RWPE2 (cell line): ENCODE data around the gene SLCO1A2.
A peak's percentile ranks its signal among the peaks of the same experiment; 100 is the strongest.

Source experiments
- ATAC-seq: fragments of 200-7000 bp; cut with Tn5 transposase; 3 replicates; pipeline ENCODE4 v1.9.1; 2021; ENCODE audit warnings: low read depth
- DNase-seq: peaks from one replicate; pipeline ENCODE4 v3.0.0-alpha.2; 2020; ENCODE audit warnings: low spot score
- H3K27ac ChIP-seq: fragments of 450-650 bp; 2 replicates; pipeline ENCODE4 v1.5.1; 2017; ENCODE audit warnings: mild to moderate bottlenecking; ENCODE audit not compliant: poor library complexity, severe bottlenecking
- H3K27me3 ChIP-seq: fragments of 250-450 bp; sonication (Bioruptor Pico); 2 replicates; pipeline ENCODE4 v1.5.1; 2021; ENCODE audit warnings: mild to moderate bottlenecking, moderate library complexity; ENCODE audit not compliant: insufficient read depth, poor library complexity, severe bottlenecking
- H3K36me3 ChIP-seq: fragments of 250-450 bp; sonication (Bioruptor Pico); 2 replicates; pipeline ENCODE4 v1.5.1; 2020; ENCODE audit warnings: low read depth, mild to moderate bottlenecking, moderate library complexity
- H3K4me1 ChIP-seq: fragments of 250-450 bp; sonication (Bioruptor Pico); 2 replicates; pipeline ENCODE4 v1.5.1; 2021; ENCODE audit warnings: mild to moderate bottlenecking, moderate library complexity; ENCODE audit not compliant: insufficient read depth, poor library complexity, severe bottlenecking
- H3K4me3 ChIP-seq: fragments of 250-450 bp; sonication (Bioruptor Pico); 2 replicates; pipeline ENCODE4 v1.5.1; 2021; ENCODE audit warnings: mild to moderate bottlenecking, moderate library complexity; ENCODE audit not compliant: severe bottlenecking
- H3K9me3 ChIP-seq: fragments of 250-450 bp; sonication (Bioruptor Pico); 2 replicates; pipeline ENCODE4 v1.5.1; 2021; ENCODE audit warnings: mild to moderate bottlenecking, moderate library complexity; ENCODE audit not compliant: severe bottlenecking
- CTCF ChIP-seq: fragments of 450-650 bp; IDR thresholded peaks from one replicate; pipeline ENCODE4 v1.5.1; 2017; ENCODE audit warnings: mild to moderate bottlenecking, moderate library complexity; ENCODE audit not compliant: poor library complexity, severe bottlenecking

Gene SLCO1A2

GRCh38 chr12:21305661-21306060, 29.1 kb downstream of the SLCO1A2 start:
- no peak overlapping the region for H3K4me3 ChIP-seq
- H3K27ac ChIP-seq = no peak overlapping the region
- TF ChIP-seq CTCF = no peak
- no peaks in the 10 kb centered on the region for H3K36me3 ChIP-seq
- no peaks in the 10 kb centered on the region for H3K4me1 ChIP-seq
- no peaks in the 10 kb centered on the region for H3K9me3 ChIP-seq
- H3K27me3 ChIP-seq = no peaks in the 10 kb centered on the region
- DNase-seq (no peak), ATAC-seq (no peak)

- TF ChIP-seq CTCF = no peak
- no peaks in the 10 kb centered on the region for H3K27me3 ChIP-seq
- H3K4me3 ChIP-seq = no peak overlapping the region
- no peaks in the 10 kb centered on the region for H3K36me3 ChIP-seq
- DNase-seq = no peak
- no peaks in the 10 kb centered on the region for H3K4me1 ChIP-seq
- no peak for ATAC-seq
- H3K27ac ChIP-seq = no peak overlapping the region
- no peaks in the 10 kb centered on the region for H3K9me3 ChIP-seq
These were observed 34.1 kb downstream of the SLCO1A2 start for GRCh38 chr12:21300632-21301031.

GRCh38 chr12:21296751-21297406, 37.8 kb downstream of the SLCO1A2 start:
- H3K36me3 ChIP-seq = no peaks in the 10 kb centered on the region

GRCh38 chr12:21296348-21296747, 38.4 kb downstream of the SLCO1A2 start:
- no peaks in the 10 kb centered on the region for H3K27me3 ChIP-seq
- H3K9me3 ChIP-seq = no peaks in the 10 kb centered on the region
- no peak for ATAC-seq
- no peak overlapping the region for H3K27ac ChIP-seq
- H3K4me1 ChIP-seq = no peaks in the 10 kb centered on the region
- DNase-seq = no peak
- no peak for TF ChIP-seq CTCF
- H3K36me3 ChIP-seq = no peaks in the 10 kb centered on the region
- H3K4me3 ChIP-seq = no peak overlapping the region

More at GRCh38 chr12:21296751-21297406, 37.8 kb downstream of the SLCO1A2 start:
- ATAC-seq (no peak), DNase-seq (no peak)
- no peak overlapping the region for H3K4me3 ChIP-seq
- H3K27ac ChIP-seq = no peak overlapping the region
- H3K9me3 ChIP-seq = no peaks in the 10 kb centered on the region
- H3K4me1 ChIP-seq = no peaks in the 10 kb centered on the region
- TF ChIP-seq CTCF = peak; percentile 41
- no peaks in the 10 kb centered on the region for H3K27me3 ChIP-seq

GRCh38 chr12:21294176-21294575, 40.5 kb downstream of the SLCO1A2 start:
- H3K27ac ChIP-seq = no peak overlapping the region
- no peaks in the 10 kb centered on the region for H3K9me3 ChIP-seq
- DNase-seq (no peak), ATAC-seq (no peak)
- no peak overlapping the region for H3K4me3 ChIP-seq
- no peak for TF ChIP-seq CTCF
- H3K4me1 ChIP-seq = no peaks in the 10 kb centered on the region
- H3K36me3 ChIP-seq = no peaks in the 10 kb centered on the region
- no peaks in the 10 kb centered on the region for H3K27me3 ChIP-seq
